GM18499 (cell line): ENCODE results near the gene ANKIB1.
"Not testable (repeated sequence)": the region's sequence is repeated elsewhere in the genome, so short reads cannot be mapped to it uniquely, and the experiment has no call there.

ENCODE experiments used
- ATAC-seq: cut with Tn5 transposase; IDR thresholded peaks from one replicate; pipeline ENCODE4 v1.9.1; 2021; ENCODE audit warnings: moderate number of reproducible peaks; ENCODE audit not compliant: insufficient read depth, unreplicated experiment

The ANKIB1 gene, protein sequence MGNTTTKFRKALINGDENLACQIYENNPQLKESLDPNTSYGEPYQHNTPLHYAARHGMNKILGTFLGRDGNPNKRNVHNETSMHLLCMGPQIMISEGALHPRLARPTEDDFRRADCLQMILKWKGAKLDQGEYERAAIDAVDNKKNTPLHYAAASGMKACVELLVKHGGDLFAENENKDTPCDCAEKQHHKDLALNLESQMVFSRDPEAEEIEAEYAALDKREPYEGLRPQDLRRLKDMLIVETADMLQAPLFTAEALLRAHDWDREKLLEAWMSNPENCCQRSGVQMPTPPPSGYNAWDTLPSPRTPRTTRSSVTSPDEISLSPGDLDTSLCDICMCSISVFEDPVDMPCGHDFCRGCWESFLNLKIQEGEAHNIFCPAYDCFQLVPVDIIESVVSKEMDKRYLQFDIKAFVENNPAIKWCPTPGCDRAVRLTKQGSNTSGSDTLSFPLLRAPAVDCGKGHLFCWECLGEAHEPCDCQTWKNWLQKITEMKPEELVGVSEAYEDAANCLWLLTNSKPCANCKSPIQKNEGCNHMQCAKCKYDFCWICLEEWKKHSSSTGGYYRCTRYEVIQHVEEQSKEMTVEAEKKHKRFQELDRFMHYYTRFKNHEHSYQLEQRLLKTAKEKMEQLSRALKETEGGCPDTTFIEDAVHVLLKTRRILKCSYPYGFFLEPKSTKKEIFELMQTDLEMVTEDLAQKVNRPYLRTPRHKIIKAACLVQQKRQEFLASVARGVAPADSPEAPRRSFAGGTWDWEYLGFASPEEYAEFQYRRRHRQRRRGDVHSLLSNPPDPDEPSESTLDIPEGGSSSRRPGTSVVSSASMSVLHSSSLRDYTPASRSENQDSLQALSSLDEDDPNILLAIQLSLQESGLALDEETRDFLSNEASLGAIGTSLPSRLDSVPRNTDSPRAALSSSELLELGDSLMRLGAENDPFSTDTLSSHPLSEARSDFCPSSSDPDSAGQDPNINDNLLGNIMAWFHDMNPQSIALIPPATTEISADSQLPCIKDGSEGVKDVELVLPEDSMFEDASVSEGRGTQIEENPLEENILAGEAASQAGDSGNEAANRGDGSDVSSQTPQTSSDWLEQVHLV

DNA sequence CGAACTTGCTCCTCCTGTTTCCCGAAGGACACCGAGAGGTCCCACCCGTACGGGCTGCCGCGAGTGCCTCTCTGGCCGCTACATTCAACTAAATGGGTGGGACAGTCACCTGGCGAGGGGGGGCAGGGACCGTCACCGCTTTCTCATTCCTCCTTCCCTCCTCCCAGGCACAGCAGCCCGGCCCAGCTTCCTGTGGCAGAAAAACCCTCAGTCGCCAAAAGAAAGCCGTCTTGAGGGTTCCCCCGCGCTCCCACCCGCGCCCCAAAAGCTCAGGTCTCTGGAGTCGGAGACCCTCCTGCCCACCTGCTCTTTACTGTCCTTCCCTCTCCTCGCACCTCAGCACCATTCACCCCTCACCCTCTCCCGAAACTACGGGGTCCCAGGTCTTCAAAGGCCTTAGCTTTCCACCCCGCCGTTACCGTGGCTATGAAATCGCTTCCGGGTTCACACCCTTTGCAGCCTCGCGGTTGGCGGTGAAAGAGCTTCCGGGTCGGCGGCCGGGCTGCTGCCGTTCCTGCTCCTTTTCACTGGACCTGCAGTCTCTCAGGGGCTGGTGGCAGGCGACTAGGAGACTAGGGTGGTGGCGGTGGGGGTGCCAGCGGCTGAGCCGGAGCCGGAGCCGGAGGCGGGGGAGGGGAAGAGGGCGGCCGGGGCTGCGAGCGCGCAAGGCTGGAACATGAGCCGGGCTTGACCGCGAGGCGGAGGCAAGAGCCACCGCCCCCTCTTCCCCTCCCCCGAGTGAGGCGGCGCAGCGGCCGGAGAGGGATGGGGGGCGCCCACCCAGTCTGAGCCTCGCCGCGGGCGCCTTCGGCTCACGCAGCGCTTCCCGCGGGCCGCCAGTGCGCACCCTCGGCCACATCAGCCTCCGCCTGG, at the start of gene ANKIB1, which contains the start of gene KRIT1:
Gene ANKIB1, plus strand, starts transcription at position 488 of the 873 bp plus-strand sequence. CDS start 49,005 bp downstream, outside the sequence.
Gene KRIT1, minus strand, starts transcription at position 428 of the 873 bp plus-strand sequence. CDS start 3,779 bp downstream, outside the sequence.
- peak; percentile 48 for ATAC-seq

- ATAC-seq, result no peak
Observed at GRCh38 chr7:92200791-92201190, 45.0 kb upstream of the ANKIB1 start.

DNA sequence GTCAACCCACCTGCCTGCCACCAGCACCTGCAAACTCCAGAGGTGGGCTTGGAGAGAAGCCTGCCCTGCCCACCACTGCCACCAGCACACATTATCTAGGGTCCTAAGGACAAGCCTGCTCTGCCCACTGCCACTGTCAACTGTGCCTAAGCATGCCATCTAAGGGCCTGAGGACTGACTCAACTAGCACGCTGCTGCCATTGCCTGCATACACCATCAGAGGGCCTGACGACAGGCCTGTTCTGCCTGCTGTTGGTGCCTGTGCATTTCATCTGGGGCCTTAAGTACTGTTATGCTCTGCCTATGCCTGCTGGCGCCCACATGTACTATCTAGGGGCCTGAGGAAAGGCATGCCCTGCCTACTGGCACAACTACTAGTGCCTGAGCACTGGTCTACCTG, 39.8 kb upstream of the ANKIB1 start:
- ATAC-seq, result no peak

GRCh38 chr7:92206672-92207071, 39.1 kb upstream of the ANKIB1 start:
- ATAC-seq, result no peak

DNA sequence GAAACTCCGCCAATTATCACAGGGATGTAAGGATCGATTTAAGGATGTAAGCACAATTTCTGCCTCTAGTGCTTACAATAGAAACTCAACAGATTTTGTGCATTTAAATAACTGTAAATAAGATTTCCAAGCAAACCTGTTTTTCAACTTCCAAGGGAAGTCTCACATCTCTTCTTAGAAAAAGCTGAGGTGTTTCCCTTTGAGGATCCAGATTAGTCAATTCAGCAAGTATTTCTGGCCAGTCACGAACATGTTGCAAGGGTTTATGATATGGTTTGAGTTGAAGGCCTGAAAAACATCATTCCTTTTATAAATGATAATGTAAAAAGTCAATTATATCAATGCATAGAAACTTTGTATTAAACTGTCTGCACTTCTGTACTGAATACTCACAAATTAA, 24.0 kb upstream of the ANKIB1 start:
- no peak for ATAC-seq

- no peak for ATAC-seq
Observed at GRCh38 chr7:92226981-92227380, 18.8 kb upstream of the ANKIB1 start.

DNA sequence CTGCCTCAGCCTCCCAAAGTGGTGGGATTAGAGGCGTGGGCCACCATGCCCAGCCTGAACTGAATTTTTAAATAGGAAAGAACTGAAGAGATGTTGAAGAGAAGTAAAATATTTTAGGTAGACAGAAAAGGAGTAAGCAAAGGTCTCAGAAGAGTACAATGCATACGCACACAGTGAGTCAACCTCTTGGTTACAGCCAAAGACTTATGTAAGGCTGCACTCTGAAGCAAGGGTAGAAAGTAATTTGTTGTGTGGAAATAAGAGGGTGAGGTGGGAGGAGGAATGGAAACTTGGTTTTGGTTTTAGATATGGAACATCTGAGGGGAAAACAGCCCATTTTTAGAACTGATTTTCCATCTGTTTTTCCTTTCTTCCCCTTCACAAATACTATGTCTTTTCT, 17.7 kb upstream of the ANKIB1 start:
- ATAC-seq, result no peak

DNA sequence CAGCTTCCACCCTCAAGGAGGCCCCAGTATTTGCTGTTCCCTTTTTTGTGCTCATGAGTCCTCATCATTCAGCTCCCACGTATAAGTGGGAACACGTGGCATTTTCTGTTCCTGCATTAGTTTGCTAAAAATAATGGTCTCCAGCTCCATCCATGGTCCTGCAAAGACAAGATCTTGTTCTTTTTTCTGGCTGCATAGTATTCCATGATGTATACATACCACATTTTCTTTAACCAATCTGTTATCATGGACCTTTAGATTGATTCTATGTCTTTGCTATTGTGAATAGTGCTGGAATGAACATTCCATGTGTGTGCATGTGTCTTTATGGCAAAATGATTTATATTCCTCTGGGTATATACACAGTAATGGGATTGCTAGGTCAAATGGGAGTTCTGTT, 17.0 kb upstream of the ANKIB1 start:
- no peak for ATAC-seq

DNA sequence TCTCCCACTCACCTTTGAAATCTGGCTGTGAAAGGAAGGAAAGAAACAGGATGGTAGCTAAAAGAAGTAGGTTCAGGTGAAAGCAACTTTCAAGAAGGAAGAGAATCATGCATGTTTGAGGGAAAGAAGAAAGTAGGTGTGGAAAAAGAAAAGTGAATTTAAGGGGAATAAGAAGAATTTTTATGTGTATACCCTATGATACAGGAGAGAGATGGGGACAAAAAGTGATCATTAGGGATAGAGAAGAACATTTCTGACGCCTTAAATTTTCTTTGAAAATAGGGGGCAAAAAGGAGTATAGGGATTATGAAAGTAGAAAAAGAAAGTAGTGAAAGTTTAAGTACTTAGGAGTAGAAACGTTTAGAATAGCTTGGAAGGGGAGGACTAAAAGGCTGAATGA, 15.2 kb upstream of the ANKIB1 start:
- no peak for ATAC-seq

DNA sequence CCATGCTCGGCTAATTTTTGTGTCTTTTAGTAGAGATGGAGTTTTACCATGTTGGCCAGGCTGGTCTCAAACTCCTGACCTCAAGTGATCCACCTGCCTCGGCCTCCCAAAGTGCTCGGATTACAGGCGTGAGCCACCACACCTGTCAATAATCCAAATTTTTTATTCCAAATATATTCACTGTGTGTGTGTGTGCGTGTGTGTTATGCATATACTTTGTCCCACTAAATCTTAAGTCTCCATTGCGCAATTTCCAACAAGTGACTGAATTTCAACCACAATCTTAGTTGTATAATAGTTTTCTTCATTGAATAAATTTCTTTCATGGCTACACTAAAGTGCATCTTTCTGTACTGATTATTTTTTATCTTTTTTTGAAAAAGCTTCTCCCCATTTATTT, 2.8 kb upstream of the ANKIB1 start:
- no peak for ATAC-seq

DNA sequence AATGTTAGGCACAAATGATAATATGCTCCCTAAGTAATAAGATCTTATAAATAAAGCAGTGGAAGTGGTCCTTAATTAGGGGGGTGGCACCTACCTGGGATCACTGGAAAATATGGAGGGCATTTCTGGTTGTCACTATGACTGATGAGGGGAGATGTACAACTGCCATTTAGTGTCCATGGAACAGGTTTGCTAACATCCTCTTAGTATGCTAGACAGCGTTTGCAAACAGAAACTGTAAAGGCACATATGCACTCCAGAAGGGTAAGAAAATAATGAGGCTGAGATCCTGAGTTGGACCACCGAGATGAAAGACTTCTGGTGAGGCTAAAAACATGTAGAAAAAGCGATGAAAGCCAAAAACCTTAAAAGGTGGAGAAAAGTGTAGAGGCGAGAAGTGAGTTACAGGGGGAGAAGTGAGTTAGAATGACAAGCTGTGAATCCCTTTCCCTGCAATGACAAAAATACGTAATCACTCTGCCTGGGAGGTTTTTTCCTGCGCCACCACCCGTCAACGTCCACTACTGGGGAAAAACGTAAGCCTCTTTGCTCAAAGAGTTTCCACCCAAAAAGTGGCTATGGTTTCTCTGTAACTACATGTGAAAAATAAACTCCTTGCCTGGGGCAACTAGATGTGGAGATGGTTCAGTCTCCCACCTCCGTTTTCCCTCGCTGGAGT, 827 bp upstream of the ANKIB1 start:
- ATAC-seq, result no peak

GRCh38 chr7:92246360-92247101, 757 bp downstream of the ANKIB1 start:
- ATAC-seq, result peak; percentile 20

DNA sequence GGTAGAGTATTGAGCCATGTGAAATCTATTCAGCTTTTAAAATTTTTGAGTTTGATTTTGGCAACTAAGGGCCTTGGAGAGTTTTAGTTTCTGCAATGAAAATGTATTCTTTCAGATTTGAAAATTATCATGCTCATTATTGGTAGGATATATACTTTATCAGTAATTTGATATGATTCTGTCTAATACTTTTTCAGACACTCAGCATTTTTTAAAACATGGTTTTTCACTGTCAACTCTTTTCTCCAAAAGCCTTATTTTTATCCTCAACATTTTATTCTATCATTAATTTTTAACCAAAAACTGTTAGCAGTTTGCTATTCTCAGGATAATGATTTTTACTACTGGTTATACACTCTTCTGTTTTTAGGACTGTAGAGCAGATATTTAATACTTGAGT, 4.8 kb downstream of the ANKIB1 start:
- no peak for ATAC-seq

- ATAC-seq, result no peak
Observed at GRCh38 chr7:92251181-92251580, 5.4 kb downstream of the ANKIB1 start.

DNA sequence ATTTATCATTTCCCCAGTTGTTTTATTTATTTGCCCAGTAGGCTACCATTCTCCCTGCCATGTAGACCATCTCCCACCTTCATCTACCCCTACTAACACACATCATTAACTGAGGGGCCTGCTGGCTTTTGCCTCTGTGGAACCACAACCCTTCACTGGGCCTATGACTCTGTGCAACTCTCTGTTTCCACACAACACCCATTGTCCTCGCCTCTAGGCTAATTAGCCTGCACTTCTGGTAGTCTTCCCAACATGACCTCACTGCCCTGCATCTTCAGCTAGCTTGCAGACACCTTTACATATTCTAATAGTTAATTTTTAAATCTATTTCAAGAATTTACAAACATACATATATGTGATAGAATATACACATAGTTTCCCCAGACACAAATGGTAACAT, 7.5 kb downstream of the ANKIB1 start:
- ATAC-seq, result no peak

DNA sequence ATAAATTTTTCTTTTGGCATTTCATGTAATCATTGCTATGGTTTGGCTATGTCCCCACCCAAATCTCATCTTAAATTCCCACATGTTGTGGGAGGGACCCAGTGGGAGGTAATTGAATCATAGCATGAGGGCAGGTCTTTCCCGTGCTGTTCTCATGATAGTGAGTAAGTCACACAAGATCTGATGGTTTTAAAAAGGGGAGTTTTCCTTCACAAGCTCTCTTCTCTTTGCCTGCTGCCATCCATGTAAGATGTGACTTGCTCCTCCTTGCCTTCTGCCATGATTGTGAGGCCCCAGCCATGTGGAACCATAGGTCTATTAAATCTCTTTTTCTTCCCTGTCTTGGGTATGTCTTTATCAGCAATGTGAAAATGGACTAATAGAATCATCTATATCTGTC, 9.0 kb downstream of the ANKIB1 start:
- not testable (repeated sequence) for ATAC-seq

DNA sequence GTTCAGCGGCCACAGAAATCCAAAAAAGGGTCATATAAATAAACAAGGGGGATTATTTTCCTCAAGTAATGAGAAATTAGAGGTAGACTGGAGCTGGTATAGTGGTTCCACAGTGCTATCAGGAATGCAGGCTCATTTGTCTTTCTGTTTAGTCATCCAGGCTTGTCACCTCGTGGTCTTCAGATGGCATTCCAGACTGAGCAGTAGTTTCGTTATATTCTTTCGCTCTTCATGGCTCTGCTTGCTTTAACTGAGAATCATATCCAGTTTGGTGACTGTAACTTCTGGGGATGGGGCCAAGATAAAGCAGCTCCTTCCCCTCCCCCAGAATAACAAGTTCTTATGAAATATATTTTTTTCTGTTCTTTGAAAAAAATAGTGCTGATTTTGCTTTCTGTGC, 9.5 kb downstream of the ANKIB1 start:
- no peak for ATAC-seq

- no peak for ATAC-seq
Observed at GRCh38 chr7:92259062-92259461, 13.3 kb downstream of the ANKIB1 start.
